A673 (cell line): ENCODE data around the gene BRSK2.

ENCODE experiments used
- EZH2 ChIP-seq: fragments of 200-600 bp; sonication (generic); IDR thresholded peaks from 2 replicates; pipeline ENCODE4 v1.6.1; 2017; ENCODE audit warnings: borderline replicate concordance, low read depth, mild to moderate bottlenecking, mixed read lengths, antibody characterized with exemption, low read length; ENCODE audit not compliant: poor library complexity, severe bottlenecking
- TF ChIP-seq, protein P1 (sequence below): fragments of 300-800, 200-600 bp; sonication (generic); conservative IDR thresholded peaks from 2 replicates; pipeline ENCODE4 v1.5.1; 2017; ENCODE audit warnings: low read depth, mild to moderate bottlenecking, antibody characterized with exemption, low read length, moderate library complexity, mixed read lengths

DNA sequence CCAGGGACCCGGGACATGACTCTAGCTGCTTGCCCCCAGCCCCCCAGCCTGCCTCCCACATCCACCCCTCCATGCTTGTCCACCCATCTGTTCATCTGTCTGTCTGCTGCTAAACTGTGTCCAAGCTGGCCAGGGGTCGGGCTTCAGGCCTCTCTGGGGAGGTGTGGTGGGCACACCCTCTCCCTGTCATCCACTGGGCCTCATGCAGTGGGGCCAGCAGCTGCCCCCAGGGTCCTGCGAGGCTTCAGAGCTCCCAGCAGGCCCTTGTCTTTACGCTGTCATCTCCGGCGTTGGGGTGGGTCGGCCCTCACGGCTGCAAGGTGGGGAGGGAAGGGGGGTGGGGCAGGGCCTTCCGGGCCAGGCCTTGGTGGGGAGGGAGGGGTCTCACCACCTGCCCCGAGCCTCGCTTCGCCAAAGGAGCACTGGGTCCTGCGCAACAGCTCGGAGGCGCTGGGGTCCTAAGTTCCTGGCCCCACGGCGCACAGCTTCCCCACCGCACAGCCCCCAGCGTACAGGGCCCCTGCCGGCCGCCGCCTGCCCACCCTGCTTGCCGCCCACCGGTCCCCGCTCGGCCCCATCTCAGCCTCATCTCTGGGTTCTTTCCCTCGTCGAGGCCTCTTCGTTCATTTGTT lies 70.1 kb downstream of the BRSK2 start:
- no peak for TF ChIP-seq EZH2
- TF ChIP-seq, protein P1, sequence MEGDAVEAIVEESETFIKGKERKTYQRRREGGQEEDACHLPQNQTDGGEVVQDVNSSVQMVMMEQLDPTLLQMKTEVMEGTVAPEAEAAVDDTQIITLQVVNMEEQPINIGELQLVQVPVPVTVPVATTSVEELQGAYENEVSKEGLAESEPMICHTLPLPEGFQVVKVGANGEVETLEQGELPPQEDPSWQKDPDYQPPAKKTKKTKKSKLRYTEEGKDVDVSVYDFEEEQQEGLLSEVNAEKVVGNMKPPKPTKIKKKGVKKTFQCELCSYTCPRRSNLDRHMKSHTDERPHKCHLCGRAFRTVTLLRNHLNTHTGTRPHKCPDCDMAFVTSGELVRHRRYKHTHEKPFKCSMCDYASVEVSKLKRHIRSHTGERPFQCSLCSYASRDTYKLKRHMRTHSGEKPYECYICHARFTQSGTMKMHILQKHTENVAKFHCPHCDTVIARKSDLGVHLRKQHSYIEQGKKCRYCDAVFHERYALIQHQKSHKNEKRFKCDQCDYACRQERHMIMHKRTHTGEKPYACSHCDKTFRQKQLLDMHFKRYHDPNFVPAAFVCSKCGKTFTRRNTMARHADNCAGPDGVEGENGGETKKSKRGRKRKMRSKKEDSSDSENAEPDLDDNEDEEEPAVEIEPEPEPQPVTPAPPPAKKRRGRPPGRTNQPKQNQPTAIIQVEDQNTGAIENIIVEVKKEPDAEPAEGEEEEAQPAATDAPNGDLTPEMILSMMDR = no peak
